Neural progenitor cell (in vitro differentiated cells): ENCODE results near the gene FSTL5. TPM values are rescaled to one million over a fixed set of nuclear protein-coding genes. Genes with fewer than 3 reads are reported as not detected.

ENCODE experiments used
- DNase-seq: peaks from one replicate; pipeline ENCODE4 v3.0.0-alpha.2; 2016; ENCODE audit warnings: low spot score
- H2AFZ ChIP-seq: fragments of 200-600 bp; sonication (generic); replicated peaks from 2 replicates; pipeline ENCODE4 v1.6.1; 2016; ENCODE audit warnings: antibody characterized with exemption
- H3F3A ChIP-seq: fragments of 200-600 bp; sonication (generic); 2 replicates; pipeline ENCODE4 v1.6.1; 2016; ENCODE audit warnings: antibody characterized with exemption, low read depth
- H3K27ac ChIP-seq: fragments of 200-600 bp; sonication (generic); 2 replicates; pipeline ENCODE4 v1.5.1; 2016; ENCODE audit warnings: mild to moderate bottlenecking
- H3K27me3 ChIP-seq: fragments of 200-600 bp; sonication (generic); 2 replicates; pipeline ENCODE4 v1.6.1; 2016; ENCODE audit warnings: mild to moderate bottlenecking, moderate library complexity
- H3K36me3 ChIP-seq: fragments of 200-600 bp; sonication (generic); 2 replicates; pipeline ENCODE4 v1.5.1; 2016
- H3K4me1 ChIP-seq: fragments of 200-600 bp; sonication (generic); 2 replicates; pipeline ENCODE4 v1.6.1; 2016; ENCODE audit warnings: mixed run types
- H3K4me2 ChIP-seq: fragments of 200-600 bp; sonication (generic); 2 replicates; pipeline ENCODE4 v1.6.1; 2016
- H3K4me3 ChIP-seq: fragments of 200-600 bp; sonication (generic); 2 replicates; pipeline ENCODE4 v1.5.1; 2016
- H3K79me2 ChIP-seq: fragments of 200-600 bp; sonication (generic); 2 replicates; pipeline ENCODE4 v1.6.1; 2016; ENCODE audit warnings: low read depth
- H3K9ac ChIP-seq: fragments of 200-600 bp; sonication (generic); 2 replicates; pipeline ENCODE4 v1.6.1; 2016
- H3K9me3 ChIP-seq: fragments of 200-600 bp; sonication (generic); 2 replicates; pipeline ENCODE4 v1.5.1; 2016; ENCODE audit warnings: low read depth
- H4K20me1 ChIP-seq: fragments of 200-600 bp; sonication (generic); 2 replicates; pipeline ENCODE4 v1.6.1; 2016; ENCODE audit warnings: low read depth
- H3K27ac Mint-ChIP-seq: 3 replicates; pipeline ENCODE4 v1.8.0; 2021; ENCODE audit warnings: mixed read lengths
- H3K27me3 Mint-ChIP-seq: 2 replicates; pipeline ENCODE4 v1.8.0; 2022; ENCODE audit warnings: low read depth, mild to moderate bottlenecking, inconsistent platforms, moderate library complexity, mixed read lengths; ENCODE audit not compliant: insufficient read depth
- H3K36me3 Mint-ChIP-seq: 3 replicates; pipeline ENCODE4 v1.8.0; 2021; ENCODE audit warnings: mixed read lengths
- H3K4me1 Mint-ChIP-seq: 3 replicates; pipeline ENCODE4 v1.8.0; 2021; ENCODE audit warnings: mixed read lengths
- H3K4me3 Mint-ChIP-seq: 3 replicates; pipeline ENCODE4 v1.8.0; 2021; ENCODE audit warnings: mild to moderate bottlenecking, moderate library complexity, mixed read lengths
- H3K9me3 Mint-ChIP-seq: 3 replicates; pipeline ENCODE4 v1.8.0; 2020; ENCODE audit warnings: mixed read lengths
- CTCF ChIP-seq: fragments of 200-600 bp; sonication (generic); IDR thresholded peaks from 2 replicates; pipeline ENCODE4 v1.5.1; 2017; ENCODE audit warnings: antibody characterized with exemption, mild to moderate bottlenecking
- EZH2 ChIP-seq: fragments of 200-600 bp; sonication (generic); IDR thresholded peaks from 2 replicates; pipeline ENCODE4 v1.6.1; 2017; ENCODE audit warnings: antibody characterized with exemption, mild to moderate bottlenecking, moderate library complexity
- EZH2phosphoT487 ChIP-seq: fragments of 200-600 bp; sonication (generic); IDR thresholded peaks from 2 replicates; pipeline ENCODE4 v1.6.1; 2017; ENCODE audit warnings: antibody characterized with exemption
- total RNA-seq: library from RNA; depleted of rRNA; stranded (reverse); fragments of >200 nt; gene quantifications from 2 replicates; pipeline ENCODE4 v1.2.3, GENCODE V29; 2015; ENCODE audit warnings: low replicate concordance

Gene FSTL5
- total RNA-seq, 1 donor from 2014 or later = not detected

GRCh38 chr4:161907590-161907955 is 256.2 kb downstream of the FSTL5 start:
- Histone ChIP-seq H3K27ac (no peak overlapping the region), H3K79me2 (no peaks in the 10 kb centered on the region), H3F3A (no peaks in the 10 kb centered on the region), H4K20me1 (no peaks in the 10 kb centered on the region), H3K27me3 (no peaks in the 10 kb centered on the region), H2AFZ (no peak overlapping the region), H3K4me1 (no peaks in the 10 kb centered on the region), H3K9ac (no peak overlapping the region), H3K4me3 (no peak overlapping the region), H3K4me2 (no peak overlapping the region), H3K9me3 (no peaks in the 10 kb centered on the region), H3K36me3 (no peaks in the 10 kb centered on the region)
- Mint-ChIP-seq H3K4me1 (no peaks in the 10 kb centered on the region), H3K4me3 (no peak overlapping the region), H3K27me3 (no peaks in the 10 kb centered on the region), H3K27ac (no peak overlapping the region), H3K9me3 (no peaks in the 10 kb centered on the region), H3K36me3 (no peaks in the 10 kb centered on the region)
- no peak for DNase-seq
- TF ChIP-seq EZH2phosphoT487 = no peak
- TF ChIP-seq EZH2 = no peak
- TF ChIP-seq CTCF = no peak

GRCh38 chr4:161906836-161907589 is 256.8 kb downstream of the FSTL5 start:
- H3K27me3 Mint-ChIP-seq = no peaks in the 10 kb centered on the region
- H3K36me3 Mint-ChIP-seq = no peaks in the 10 kb centered on the region
- no peak overlapping the region for H3K27ac ChIP-seq
- H3K27ac Mint-ChIP-seq = no peak overlapping the region
- no peaks in the 10 kb centered on the region for H3K9me3 Mint-ChIP-seq
- no peaks in the 10 kb centered on the region for H3K27me3 ChIP-seq
- no peaks in the 10 kb centered on the region for H3K79me2 ChIP-seq
- no peaks in the 10 kb centered on the region for H3K4me1 ChIP-seq
- H3K9ac ChIP-seq = no peak overlapping the region
- H3K4me3 Mint-ChIP-seq = no peak overlapping the region
- no peaks in the 10 kb centered on the region for H4K20me1 ChIP-seq
- H3K36me3 ChIP-seq = no peaks in the 10 kb centered on the region
- DNase-seq = no peak
- H3K4me2 ChIP-seq = no peak overlapping the region
- H3F3A ChIP-seq = no peaks in the 10 kb centered on the region
- H3K4me1 Mint-ChIP-seq = no peaks in the 10 kb centered on the region
- TF ChIP-seq EZH2 = no peak
- TF ChIP-seq EZH2phosphoT487 = no peak
- TF ChIP-seq CTCF = no peak
- no peak overlapping the region for H3K4me3 ChIP-seq
- H2AFZ ChIP-seq = no peak overlapping the region
- H3K9me3 ChIP-seq = no peaks in the 10 kb centered on the region

- Mint-ChIP-seq H3K36me3 (no peaks in the 10 kb centered on the region), H3K9me3 (no peaks in the 10 kb centered on the region), H3K4me3 (no peak overlapping the region), H3K27ac (no peak overlapping the region), H3K27me3 (no peaks in the 10 kb centered on the region), H3K4me1 (peaks cover 3% of the 10 kb centered on the region)
- H3K27me3 ChIP-seq = no peaks in the 10 kb centered on the region
- H3F3A ChIP-seq = no peaks in the 10 kb centered on the region
- no peak overlapping the region for H3K27ac ChIP-seq
- H3K4me3 ChIP-seq = no peak overlapping the region
- H3K9ac ChIP-seq = no peak overlapping the region
- no peaks in the 10 kb centered on the region for H3K9me3 ChIP-seq
- H4K20me1 ChIP-seq = no peaks in the 10 kb centered on the region
- no peaks in the 10 kb centered on the region for H3K79me2 ChIP-seq
- no peak overlapping the region for H2AFZ ChIP-seq
- no peaks in the 10 kb centered on the region for H3K4me1 ChIP-seq
- H3K4me2 ChIP-seq = no peak overlapping the region
- DNase-seq = no peak
- no peaks in the 10 kb centered on the region for H3K36me3 ChIP-seq
- no peak for TF ChIP-seq CTCF
- no peak for TF ChIP-seq EZH2phosphoT487
- TF ChIP-seq EZH2 = no peak
Observed at GRCh38 chr4:161900110-161900509, 263.7 kb downstream of the FSTL5 start.
